Measurements from ENCODE around the gene RNU6-9.
A peak's percentile ranks its signal among the peaks of the same experiment; 100 is the strongest.

RNU6-9 gene

DNA sequence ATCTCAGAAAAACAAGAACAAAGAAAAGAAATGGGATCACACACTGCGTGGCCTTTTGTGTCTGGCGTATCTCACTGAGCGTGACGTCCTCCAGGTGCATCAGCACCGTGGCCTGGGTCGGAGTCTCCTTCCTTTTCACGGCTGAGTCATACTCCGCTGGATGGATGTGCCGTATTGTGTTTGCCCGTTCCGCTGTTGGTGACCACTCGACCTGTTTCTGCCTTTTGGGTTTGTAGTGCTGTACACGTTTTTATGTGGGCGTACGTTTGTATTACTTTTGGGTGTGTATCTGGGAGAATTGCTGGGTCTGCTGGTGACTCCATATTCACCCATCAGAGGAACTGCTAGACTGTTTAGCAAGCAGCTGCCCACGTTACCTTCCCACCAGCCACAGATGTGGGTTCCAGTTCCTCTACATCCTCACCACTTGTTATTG, 44.0 kb downstream of the RNU6-9 start:
- no peak for DNase-seq

- no peak for DNase-seq
Observed at GRCh38 chr19:938233-938923, 45.1 kb downstream of the RNU6-9 start.

GRCh38 chr19:939439-939838, 46.2 kb downstream of the RNU6-9 start:
- no peak for DNase-seq

DNA sequence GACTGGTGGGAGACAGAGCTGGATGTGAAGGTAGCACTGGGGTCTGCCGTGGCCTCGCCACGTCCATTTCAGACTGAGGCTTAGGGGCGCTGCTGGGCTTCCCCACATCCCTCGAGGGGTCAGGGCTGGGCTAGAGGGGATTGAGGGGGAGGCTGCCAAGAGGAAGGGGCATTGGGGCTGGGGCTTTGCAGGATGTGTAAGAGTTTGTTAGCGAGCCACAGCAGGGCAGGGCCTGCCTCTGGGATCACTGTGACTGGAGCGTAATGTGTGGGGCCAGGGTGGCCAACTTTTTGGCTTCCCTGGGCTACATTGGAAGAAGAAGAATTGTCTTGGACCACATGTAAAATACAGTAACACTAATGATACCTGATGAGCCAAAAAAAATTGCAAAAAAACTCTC, 46.6 kb downstream of the RNU6-9 start:
- no peak for DNase-seq

DNA sequence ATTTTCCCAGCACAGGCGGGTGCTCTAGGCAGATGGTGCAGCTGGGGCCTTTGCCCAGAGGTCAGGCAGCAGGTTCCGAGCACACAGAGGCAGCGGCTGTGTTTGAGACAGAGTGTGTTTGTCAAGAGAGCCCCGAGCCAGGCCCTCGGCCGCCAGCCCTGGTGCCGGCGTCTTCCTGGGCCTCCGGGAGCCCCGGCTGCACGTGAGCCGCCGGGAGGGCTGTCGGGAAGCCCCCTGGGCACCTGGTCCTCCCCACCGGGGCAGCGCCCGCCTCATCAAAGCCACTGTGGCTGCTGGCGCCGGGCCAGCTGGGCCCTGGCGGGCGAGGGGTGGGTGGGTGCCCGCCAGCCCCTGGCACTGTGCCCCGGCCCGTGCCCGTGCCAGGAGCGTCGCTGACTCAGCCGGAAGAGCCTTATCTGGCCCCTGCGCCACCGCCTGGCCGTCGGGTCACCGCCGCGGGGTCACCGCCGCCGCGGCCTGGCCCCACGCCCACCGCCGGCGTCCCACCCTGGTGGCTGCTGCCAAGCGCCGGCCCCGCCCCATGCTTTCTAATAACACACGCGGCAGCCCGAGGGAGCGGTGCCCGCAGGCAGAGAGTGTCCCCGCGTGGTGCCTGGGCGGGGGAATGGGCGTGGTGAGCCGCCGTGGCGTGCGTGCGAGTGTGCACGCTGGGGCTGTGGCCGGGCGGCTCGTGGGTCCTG, 47.5 kb downstream of the RNU6-9 start:
- DNase-seq, result peak; percentile 96

DNA sequence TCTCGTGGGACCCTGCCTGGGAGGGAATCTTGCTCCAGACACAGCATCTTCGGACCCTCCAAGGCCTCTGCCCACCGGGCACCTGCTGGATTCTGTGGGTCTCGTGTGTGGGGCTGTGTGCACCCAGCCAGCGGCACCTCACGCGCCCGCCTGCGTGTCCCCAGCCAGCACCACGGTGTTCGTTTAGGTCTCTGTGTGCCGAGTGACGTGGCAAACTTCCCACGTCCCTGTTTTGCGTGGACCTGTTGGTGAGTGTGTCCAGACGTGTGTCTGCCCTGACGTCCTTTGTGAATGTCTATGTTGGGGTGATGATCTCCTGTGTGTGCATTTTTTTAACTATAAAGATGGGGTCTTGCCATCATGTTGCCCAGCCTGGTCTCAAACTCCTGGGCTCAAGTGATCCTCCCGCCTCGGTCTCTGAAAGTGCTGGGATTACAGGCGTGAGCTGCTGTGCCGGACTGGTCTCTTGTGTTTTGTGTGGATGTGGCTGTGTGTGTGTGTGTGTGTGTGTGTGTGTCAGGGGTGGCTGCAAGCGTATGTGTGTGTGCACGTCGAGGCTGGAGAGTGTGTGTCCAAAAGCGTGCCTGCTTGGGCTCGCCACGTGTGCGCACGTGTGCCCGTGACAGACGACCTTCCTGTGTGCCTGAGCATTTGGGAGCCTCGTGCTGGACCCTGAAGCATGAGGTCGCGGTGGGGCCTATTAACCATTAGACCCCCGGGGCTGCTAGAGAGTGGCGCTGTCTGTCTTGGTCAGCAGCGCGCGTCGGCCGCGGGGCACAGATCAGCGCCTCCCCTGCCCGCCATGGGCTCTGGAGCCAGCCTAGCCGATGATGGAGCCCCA, 48.2 kb downstream of the RNU6-9 start:
- DNase-seq, result no peak

DNA sequence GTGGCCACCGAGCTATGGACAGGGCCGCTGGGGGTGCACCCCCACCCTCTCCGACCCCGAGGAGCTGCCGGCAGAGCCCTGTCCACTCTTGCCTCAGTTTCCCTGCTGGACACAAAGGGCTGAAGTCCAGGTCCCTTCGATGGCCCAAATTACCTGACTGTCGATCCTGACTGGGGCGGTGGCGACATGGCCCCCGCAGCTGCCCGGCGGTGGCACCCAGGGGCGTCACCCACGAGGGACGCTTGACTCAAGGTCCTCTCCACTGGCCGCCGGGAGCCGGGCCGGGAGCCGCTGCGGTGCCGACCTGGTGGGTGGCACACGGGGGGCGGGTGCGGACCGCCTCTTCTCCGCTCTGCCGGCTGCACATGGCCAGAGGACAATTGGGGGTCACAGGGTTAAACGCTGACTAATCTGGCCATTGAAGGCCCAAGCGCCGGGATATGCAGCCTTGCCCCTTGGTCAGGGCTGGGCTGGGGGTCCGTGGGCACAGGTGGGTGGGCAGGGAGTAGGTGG, 48.9 kb downstream of the RNU6-9 start:
- no peak for DNase-seq
